ENCODE results near the gene PTPRE. TPM values are rescaled to one million over a fixed set of nuclear protein-coding genes. Genes with fewer than 3 reads are reported as not detected.

The PTPRE gene
- total RNA-seq, 1 experiment from 2014 or later: 12.3 TPM

DNA sequence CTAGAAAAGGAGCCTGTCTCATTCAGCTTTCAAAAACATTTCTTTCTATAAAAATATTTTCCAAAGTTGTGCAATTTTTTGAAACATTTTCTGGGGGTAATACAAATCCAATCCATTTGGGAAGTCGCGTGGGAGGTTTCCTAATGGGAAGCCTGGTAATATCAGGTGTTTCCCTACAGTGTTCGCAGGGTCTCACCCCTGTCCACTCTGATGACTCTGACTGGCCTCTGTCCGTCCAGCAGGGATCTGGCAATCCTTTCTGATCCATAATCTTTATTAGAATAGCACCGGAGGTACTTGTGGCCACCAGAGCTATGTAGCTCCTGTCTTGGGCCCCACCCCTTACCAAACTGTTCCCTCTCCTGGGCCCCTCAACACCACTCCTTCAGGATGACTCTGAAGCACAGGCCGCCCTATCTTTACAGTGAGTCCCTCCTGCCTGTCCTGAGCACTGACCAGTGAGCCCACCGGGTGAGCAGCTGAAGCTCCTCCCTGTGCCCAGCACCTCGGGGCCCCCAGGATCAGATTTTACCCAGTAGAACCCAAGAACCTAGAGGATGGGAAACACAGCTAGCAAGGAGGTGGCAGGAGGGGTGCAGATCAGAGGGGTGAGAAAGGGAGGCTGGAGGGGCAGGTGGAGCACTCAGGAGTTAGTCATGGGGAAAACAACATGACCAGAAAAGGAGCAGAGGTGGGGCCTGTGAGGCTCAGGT is 84.8 kb downstream of the PTPRE start:
- ChIA-PET POLR2A (interaction anchor here (1.4 kb wide), 1 partner anchor 83 kb away, joined by 3 read pairs; no protein-coding TSS in a partner anchor), RAD21 (ENCODE audit: low non-redundant PET in 1 of 2, low total read pairs in 2 of 2, uncharacterized antibody in 2 of 2, unreplicated experiment in 2 of 2) (no interaction called here), CTCF (interaction anchor here (0.8 to 2.2 kb wide), 3 partner anchors 8 to 78 kb away, joined by 3 to 6 read pairs (median 3); no protein-coding TSS in a partner anchor)
- Histone ChIP-seq H4K20me1 (ENCODE audit: insufficient read depth) (no peaks in the 10 kb centered on the region), H3K9ac (ENCODE audit: low read length) (peak overlapping the region; percentile 6), H2AFZ (ENCODE audit: low read depth, low read length, poor library complexity, severe bottlenecking) (peak overlapping the region; percentile 70), H3K36me3 (ENCODE audit: control insufficient read depth in 1 of 2, insufficient read depth in 2 of 2, low read length in 2 of 2) (no peaks in the 10 kb centered on the region), H3K4me1 (ENCODE audit: control insufficient read depth in 1 of 2, insufficient read depth in 2 of 2, low read length in 2 of 2) (peaks cover 31 to 36% of the 10 kb centered on the region in 2 experiments), H3K9me2 (ENCODE audit: insufficient read depth) (no peaks in the 10 kb centered on the region), H3K4me3 (replicated peaks in 1 of 2; ENCODE audit: low read depth in 1 of 2, low read length in 2 of 2) (peak overlapping the region; percentile 9 to 41; a peak in 3 of 4 replicates), H3K4me2 (ENCODE audit: low read length) (peak overlapping the region; percentile 71), H3K27me3 (ENCODE audit: insufficient read depth, low read length) (no peaks in the 10 kb centered on the region), H3K9me3 (ENCODE audit: control insufficient read depth in 1 of 2, insufficient read depth in 1 of 2, low read depth in 1 of 2, low read length in 2 of 2) (no peaks in the 10 kb centered on the region), H3K79me2 (ENCODE audit: insufficient read depth, low read length) (no peaks in the 10 kb centered on the region), H3K27ac (ENCODE audit: low read depth, low read length) (peak overlapping the region; percentile 55)
- ATAC-seq (peak; percentile 38), DNase-seq (ENCODE audit: low read depth, low spot score) (no peak)
- no TSS peak for BruUV-seq (replicated peaks)
- TF ChIP-seq CEBPB (IDR thresholded peaks at IDR 0.05; ENCODE audit: low read depth) (0 out of 2 replicates have a peak, but pooled peaks have one; percentile 5), SP1 (IDR thresholded peaks at IDR 0.05; ENCODE audit: low read depth) (no peak), JUND (IDR thresholded peaks at IDR 0.05) (no peak), SRF (IDR thresholded peaks at IDR 0.05; ENCODE audit: low read depth) (no peak), FOSL1 (IDR thresholded peaks at IDR 0.05; ENCODE audit: low read depth) (no peak), YY1 (IDR thresholded peaks at IDR 0.05; ENCODE audit: extremely low read depth, insufficient replicate concordance, low read depth, low read length) (no peak), ZFX (IDR thresholded peaks at IDR 0.05) (no peak)
- TF ChIP-seq, protein P1, sequence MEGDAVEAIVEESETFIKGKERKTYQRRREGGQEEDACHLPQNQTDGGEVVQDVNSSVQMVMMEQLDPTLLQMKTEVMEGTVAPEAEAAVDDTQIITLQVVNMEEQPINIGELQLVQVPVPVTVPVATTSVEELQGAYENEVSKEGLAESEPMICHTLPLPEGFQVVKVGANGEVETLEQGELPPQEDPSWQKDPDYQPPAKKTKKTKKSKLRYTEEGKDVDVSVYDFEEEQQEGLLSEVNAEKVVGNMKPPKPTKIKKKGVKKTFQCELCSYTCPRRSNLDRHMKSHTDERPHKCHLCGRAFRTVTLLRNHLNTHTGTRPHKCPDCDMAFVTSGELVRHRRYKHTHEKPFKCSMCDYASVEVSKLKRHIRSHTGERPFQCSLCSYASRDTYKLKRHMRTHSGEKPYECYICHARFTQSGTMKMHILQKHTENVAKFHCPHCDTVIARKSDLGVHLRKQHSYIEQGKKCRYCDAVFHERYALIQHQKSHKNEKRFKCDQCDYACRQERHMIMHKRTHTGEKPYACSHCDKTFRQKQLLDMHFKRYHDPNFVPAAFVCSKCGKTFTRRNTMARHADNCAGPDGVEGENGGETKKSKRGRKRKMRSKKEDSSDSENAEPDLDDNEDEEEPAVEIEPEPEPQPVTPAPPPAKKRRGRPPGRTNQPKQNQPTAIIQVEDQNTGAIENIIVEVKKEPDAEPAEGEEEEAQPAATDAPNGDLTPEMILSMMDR (IDR thresholded peaks at IDR 0.05 in 2 of 3, conservative IDR thresholded peaks at IDR 0.05 in 1 of 3; ENCODE audit: borderline replicate concordance in 1 of 3, insufficient read depth in 1 of 3, low read depth in 2 of 3, low read length in 2 of 3): no peak
- intact Hi-C loops (cut with micrococcal nuclease): no loop called here

All from HCT116 (cell line).